Lung (tissue), 12 donors: ENCODE data around the gene ASB18. TPM values are rescaled to one million over a fixed set of nuclear protein-coding genes. Genes with fewer than 3 reads are reported as not detected.

Experiments used
- ATAC-seq: fragments of 200-7000 bp; cut with Tn5 transposase; one replicate; pipeline ENCODE4 v1.9.1; 2020; ENCODE audit warnings: moderate number of reproducible peaks; ENCODE audit not compliant: insufficient read depth, low FRiP score
- DNase-seq, 3 donors: peaks; one replicate each; pipeline ENCODE4 v3.0.0-alpha.2; 2013 to 2017
- H3K27ac ChIP-seq, 2 donors: one replicate each; pipeline ENCODE4 v1.5.1; 2013; ENCODE audit warnings: mild to moderate bottlenecking in 2 of 2, moderate library complexity in 2 of 2, control low read depth in 1 of 2, inconsistent platforms in 1 of 2, low read depth in 1 of 2, low read length in 1 of 2
- H3K27me3 ChIP-seq, 3 donors: one replicate each; pipeline ENCODE4 v1.5.1; 2013; ENCODE audit warnings: low read length in 2 of 3; ENCODE audit not compliant: control insufficient read depth in 3 of 3, insufficient read depth in 3 of 3
- H3K36me3 ChIP-seq, 4 donors: one replicate each; pipeline ENCODE4 v1.5.1; 2013; ENCODE audit warnings: low read length in 4 of 4, mild to moderate bottlenecking in 1 of 4, moderate library complexity in 1 of 4; ENCODE audit not compliant: control insufficient read depth in 4 of 4, insufficient read depth in 4 of 4
- H3K4me1 ChIP-seq, 5 donors: one replicate each; pipeline ENCODE4 v1.5.1; 2013; ENCODE audit warnings: low read length in 5 of 5, mild to moderate bottlenecking in 2 of 5, moderate library complexity in 1 of 5; ENCODE audit not compliant: control insufficient read depth in 5 of 5, insufficient read depth in 5 of 5
- H3K4me3 ChIP-seq: one replicate; pipeline ENCODE4 v1.5.1; 2013; ENCODE audit warnings: mild to moderate bottlenecking, control low read depth, moderate library complexity
- H3K9ac ChIP-seq, 2 donors: one replicate each; pipeline ENCODE4 v1.5.1; 2013; ENCODE audit warnings: low read length in 2 of 2, control low read depth in 1 of 2; ENCODE audit not compliant: insufficient read depth in 1 of 2
- H3K9me3 ChIP-seq, 4 donors: one replicate each; pipeline ENCODE4 v1.5.1; 2013; ENCODE audit warnings: low read length in 3 of 4, mild to moderate bottlenecking in 1 of 4, moderate library complexity in 1 of 4; ENCODE audit not compliant: control insufficient read depth in 4 of 4, insufficient read depth in 3 of 4
- WGBS, 2 donors: extraction: QIAGEN DNeasy Blood & Tissue Kit; methylation state at CpG; one replicate each; pipeline ENCODE4 v1.1.7; 2013; 5-methylcytosine and 5-hydroxymethylcytosine counted together
- polyA plus RNA-seq, 2 donors: library from polyadenylated mRNA; stranded (reverse); fragments of 200-250 nt; gene quantifications; one replicate each; pipeline ENCODE4 v1.2.1, GENCODE V29; 2013
- total RNA-seq, 2 donors: library from RNA; depleted of rRNA in 1 of 2; stranded (reverse); fragments of >200 nt in 1 of 2; gene quantifications; one replicate each; pipeline ENCODE4 v1.2.1, GENCODE V29; 2014 to 2021
- TF ChIP-seq, protein P1 (sequence below): IDR thresholded peaks from 2 replicates; pipeline ENCODE4 v1.5.1; 2012; ENCODE audit warnings: mild to moderate bottlenecking; ENCODE audit errors: control extremely low read depth, extremely low read depth
- donor health status: control.
- donor health status: control.
- donor health status: Bipolar disorder and iron deficiency.
- donor health status: healthy.
- donor health status: DM: yes; HTN: yes; CAD: no.

Gene ASB18
- total and polyA plus RNA-seq, 4 donors, result not detected

DNA sequence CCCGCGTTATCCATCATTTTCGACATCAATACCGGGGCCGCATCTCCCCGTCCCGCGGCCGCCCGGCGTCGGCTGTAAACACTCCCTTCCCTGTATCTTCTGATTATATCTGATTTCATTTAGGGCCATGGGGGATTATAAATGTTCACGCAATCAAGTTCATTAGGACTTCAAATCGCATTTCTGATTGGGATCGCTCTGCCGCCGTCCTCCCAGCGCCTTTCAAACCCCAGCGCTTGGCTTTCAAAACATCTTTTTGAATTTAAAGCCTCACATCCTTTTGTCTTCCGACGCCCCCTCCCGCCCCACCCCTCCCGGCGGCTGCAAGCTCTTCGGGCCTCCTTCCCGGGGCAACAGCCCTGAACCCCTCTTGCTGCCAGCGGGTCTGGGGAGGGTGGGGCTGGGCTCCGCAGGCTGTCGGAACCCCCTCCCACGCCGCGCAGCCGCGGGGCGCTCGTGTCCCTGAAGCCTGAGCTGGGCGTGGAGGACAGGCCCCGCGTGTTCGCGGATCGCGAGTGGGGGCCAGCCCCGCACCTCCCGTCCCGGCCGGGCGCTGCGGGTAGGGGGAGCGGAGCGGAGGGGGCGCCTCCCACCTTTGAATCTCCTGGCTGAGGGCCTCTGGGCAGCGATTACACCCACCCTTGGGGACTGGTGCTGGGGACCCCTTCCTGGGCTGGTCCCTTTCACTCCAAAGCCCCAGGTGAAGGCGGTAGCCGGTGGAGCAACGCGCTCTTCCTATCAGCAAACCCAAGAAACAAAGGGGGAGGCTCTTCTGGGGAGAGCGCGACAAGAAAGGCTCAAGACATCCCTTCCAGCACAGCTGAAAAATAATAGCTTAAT lies 84.8 kb downstream of the ASB18 start:
- TF ChIP-seq, protein P1, sequence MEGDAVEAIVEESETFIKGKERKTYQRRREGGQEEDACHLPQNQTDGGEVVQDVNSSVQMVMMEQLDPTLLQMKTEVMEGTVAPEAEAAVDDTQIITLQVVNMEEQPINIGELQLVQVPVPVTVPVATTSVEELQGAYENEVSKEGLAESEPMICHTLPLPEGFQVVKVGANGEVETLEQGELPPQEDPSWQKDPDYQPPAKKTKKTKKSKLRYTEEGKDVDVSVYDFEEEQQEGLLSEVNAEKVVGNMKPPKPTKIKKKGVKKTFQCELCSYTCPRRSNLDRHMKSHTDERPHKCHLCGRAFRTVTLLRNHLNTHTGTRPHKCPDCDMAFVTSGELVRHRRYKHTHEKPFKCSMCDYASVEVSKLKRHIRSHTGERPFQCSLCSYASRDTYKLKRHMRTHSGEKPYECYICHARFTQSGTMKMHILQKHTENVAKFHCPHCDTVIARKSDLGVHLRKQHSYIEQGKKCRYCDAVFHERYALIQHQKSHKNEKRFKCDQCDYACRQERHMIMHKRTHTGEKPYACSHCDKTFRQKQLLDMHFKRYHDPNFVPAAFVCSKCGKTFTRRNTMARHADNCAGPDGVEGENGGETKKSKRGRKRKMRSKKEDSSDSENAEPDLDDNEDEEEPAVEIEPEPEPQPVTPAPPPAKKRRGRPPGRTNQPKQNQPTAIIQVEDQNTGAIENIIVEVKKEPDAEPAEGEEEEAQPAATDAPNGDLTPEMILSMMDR, result no peak
- peaks cover 7 to 67% (median 66%) of the 10 kb centered on the region in 3 donors for H3K27me3 ChIP-seq
- H3K4me3 ChIP-seq, result no peak overlapping the region
- ATAC-seq, result no peak
- no peaks in the 10 kb centered on the region for H3K36me3 ChIP-seq
- H3K4me1 ChIP-seq, result peaks cover 0 to 14% (median 2%) of the 10 kb centered on the region in 5 donors
- H3K27ac ChIP-seq, result no peak overlapping the region
- H3K9ac ChIP-seq, result no peak overlapping the region
- WGBS, 2 donors, result 7% methylated on average over 59 of the region's 59 CpGs
- no peak for DNase-seq
- peaks cover 0 to 2% (median 0%) of the 10 kb centered on the region in 4 donors for H3K9me3 ChIP-seq

DNA sequence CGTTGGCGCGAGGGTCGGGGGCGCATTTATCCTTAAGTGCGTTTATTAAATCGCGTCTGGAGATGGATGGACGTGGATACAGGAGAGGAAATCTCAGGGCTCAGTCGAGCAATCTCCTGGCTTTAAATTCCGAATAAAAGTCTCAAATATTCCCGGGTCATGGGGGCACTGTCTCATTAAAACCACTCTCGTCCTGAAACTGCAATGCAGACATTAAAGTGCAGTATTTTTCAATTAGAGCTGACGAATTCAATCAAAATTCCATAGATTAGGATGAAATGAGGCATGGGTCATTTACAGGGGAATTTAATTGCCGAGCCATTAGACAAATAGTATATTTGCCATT lies 85.3 kb downstream of the ASB18 start:
- Histone ChIP-seq H3K9me3 (peaks cover 0 to 2% (median 0%) of the 10 kb centered on the region in 4 donors), H3K27me3 (peaks cover 7 to 73% (median 72%) of the 10 kb centered on the region in 3 donors), H3K36me3 (no peaks in the 10 kb centered on the region), H3K9ac (no peak overlapping the region), H3K4me3 (no peak overlapping the region), H3K4me1 (peaks cover 0 to 14% (median 2%) of the 10 kb centered on the region in 5 donors), H3K27ac (no peak overlapping the region)
- TF ChIP-seq, protein P1, result no peak
- peak in 1 of 3 donors; percentile 36 for DNase-seq
- no peak for ATAC-seq
- 5 to 7% methylated on average over 15 of the region's 15 CpGs for WGBS, 2 donors

DNA sequence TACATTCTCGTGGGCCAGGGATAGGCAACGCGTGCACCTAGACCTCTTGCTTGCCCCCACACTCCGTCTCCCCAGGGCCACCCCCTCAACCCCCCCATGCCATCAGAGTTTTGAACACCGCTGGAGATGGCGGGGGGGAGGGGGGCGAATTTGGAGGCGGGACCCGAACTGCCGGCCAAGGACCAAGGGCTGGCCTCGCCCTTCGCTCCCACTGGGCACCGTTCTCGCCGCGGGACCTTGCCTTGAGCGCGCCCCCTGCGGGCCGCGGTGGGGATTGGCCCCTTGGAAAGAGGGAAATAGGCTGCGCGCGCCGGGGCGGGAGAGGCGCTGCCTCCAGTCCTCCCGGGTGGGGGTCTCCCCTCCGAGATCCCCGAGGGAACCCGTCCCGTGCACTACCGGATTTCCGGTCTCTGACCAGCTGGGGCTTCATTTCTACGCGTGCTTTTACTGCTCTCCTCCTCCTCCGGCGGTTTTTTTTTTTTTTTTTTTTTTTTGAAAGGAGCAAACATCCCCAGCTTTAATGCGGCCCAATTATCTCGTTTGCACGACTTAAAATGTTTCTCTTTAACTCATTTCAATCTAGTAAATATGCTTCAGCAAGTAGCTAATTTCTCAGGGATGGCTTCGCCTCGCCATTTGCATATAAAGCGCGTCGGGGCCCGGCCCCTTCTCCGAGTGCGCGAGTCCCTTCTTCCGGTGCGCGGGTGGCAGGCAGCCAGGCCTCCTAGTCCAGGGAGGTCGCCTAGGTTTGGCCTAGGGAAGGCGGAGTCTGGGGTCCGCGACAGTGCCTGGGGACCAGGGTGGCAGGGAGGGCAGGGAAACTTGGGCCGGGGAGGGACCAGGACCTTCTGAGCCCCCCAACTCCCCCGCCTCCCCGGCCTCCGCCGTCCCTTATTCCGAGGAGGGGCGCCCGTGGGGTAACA lies 86.0 kb downstream of the ASB18 start:
- Histone ChIP-seq H3K36me3 (no peaks in the 10 kb centered on the region), H3K4me3 (no peak overlapping the region), H3K4me1 (peaks cover 0 to 14% (median 2%) of the 10 kb centered on the region in 5 donors), H3K27me3 (peaks cover 10 to 79% (median 78%) of the 10 kb centered on the region in 3 donors), H3K9ac (no peak overlapping the region), H3K27ac (no peak overlapping the region), H3K9me3 (peaks cover 0 to 3% (median 0%) of the 10 kb centered on the region in 4 donors)
- WGBS, 2 donors, result 3 to 5% methylated on average over 63 to 65 of the region's 65 CpGs
- peak; percentile 50 for ATAC-seq
- TF ChIP-seq, protein P1, result peak; percentile 28
- DNase-seq, result peak; percentile 62 to 77 (median 71)
